GM21528 (cell line): ENCODE results near the gene SRPRB.
A peak's percentile ranks its signal among the peaks of the same experiment; 100 is the strongest.

Experiments
- ATAC-seq: cut with Tn5 transposase; IDR thresholded peaks from one replicate; pipeline ENCODE4 v1.9.1; 2021; ENCODE audit warnings: mild to moderate bottlenecking, moderate library complexity; ENCODE audit not compliant: unreplicated experiment, low FRiP score

The SRPRB gene, protein sequence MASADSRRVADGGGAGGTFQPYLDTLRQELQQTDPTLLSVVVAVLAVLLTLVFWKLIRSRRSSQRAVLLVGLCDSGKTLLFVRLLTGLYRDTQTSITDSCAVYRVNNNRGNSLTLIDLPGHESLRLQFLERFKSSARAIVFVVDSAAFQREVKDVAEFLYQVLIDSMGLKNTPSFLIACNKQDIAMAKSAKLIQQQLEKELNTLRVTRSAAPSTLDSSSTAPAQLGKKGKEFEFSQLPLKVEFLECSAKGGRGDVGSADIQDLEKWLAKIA

DNA sequence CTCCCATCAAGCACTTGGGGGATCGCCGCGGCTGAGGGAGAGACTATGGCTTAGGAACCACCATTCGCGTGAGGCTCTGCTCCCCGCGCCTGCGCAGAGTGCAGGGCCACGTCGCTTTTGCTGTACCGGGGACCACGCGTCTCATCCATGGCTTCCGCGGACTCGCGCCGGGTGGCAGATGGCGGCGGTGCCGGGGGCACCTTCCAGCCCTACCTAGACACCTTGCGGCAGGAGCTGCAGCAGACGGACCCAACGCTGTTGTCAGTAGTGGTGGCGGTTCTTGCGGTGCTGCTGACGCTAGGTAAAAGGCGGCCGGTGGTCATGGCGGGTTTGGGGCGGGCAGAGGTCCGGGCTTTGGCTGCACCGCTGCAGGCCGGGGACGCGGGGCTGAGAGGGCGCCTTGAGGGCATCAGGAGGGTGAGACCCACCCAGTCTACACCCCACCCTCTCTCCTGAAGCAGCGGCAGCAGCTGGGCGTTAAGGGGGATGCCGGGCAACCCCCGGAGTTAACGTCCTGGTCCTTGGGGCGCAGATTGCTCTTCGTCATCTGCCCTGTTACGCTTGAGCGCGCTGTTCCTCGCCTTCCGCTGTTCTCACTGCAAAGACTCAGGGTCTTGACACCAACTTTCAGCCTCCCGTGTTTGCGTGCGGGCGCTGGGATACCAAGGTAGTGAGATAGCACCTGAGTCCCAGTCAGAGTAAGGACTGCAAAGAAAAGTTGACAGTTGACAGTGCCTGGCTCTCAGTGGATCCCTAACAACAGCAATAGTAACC lies at the start of gene SRPRB:
Gene SRPRB (plus strand): TSS at position 114 of the 774 bp plus-strand sequence. CDS start 34 bp downstream, at position 148.
- ATAC-seq, result peak; percentile 98

DNA sequence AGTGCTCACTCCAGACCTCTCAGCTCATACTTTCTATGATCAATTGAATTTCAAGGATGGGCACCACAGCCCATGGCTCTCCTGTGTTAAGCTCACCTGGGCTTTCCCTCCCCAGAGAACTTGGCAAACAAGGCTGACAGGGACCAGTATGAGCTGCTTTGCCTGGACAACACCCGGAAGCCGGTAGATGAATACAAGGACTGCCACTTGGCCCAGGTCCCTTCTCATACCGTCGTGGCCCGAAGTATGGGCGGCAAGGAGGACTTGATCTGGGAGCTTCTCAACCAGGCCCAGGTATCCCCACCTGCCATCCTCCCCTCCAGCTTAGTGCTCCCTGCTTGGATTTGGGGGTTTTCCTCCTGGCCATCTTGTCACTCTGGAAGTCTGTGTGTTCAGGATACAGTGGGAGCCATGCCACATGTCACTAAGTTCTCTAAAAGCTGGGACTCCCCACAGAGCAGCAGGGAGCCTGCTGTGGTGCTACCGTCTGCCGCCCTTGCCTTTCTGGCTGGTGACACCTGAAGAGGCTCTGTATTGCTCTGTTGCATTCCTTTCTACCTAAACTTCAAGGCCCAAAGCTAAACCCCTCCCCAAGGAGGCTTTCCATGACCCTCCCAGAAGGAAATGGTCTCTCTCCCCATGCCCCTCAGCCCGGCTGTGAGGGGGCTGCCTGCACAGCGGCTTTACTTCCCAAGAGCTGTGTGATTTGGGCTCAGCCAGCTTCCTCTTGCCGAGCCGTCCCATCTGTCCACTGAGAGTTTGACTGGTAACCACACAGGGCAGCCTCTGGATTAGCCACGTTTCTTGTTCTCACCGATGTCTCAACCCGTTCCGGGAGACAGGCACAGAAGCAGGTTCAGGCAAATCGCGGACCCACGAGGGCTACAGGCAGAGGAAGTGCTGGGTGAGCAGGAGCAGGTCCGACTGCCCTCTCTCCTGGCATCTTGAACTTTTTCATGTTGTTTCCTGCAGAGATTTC lies 48.6 kb upstream of the SRPRB start:
- no peak for ATAC-seq

DNA sequence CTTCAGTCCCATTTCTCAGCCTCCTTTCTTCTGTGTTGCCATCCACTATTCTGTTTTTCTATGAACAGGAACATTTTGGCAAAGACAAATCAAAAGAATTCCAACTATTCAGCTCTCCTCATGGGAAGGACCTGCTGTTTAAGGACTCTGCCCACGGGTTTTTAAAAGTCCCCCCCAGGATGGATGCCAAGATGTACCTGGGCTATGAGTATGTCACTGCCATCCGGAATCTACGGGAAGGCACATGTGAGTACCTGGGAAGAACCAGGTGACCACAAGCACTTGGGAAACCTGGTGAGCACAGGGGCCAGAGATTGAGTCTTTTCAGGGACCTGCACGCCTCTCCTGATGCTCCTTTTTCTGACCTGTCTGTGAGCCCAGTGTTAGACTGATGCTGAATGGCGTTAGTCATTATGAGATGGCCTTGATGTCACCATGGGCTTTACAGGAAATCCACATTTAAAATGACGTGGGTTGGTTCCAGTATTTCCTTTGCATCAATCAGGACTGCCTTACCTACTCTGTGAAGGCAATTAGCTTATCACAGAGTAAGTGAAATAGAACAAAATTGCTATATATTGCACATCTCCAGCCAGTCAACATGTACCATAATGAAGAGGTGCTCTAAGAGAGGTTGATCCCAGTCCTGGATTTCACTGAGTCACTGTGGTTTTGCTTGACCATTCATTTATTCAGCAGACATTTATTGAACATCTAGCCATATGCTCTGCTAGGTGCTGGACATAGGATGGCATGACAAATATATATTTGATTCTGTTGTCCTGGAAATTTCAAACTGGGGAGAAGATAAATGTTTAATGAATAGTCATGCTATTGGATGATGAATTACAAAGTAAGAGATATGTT lies 47.7 kb upstream of the SRPRB start:
- no peak for ATAC-seq

DNA sequence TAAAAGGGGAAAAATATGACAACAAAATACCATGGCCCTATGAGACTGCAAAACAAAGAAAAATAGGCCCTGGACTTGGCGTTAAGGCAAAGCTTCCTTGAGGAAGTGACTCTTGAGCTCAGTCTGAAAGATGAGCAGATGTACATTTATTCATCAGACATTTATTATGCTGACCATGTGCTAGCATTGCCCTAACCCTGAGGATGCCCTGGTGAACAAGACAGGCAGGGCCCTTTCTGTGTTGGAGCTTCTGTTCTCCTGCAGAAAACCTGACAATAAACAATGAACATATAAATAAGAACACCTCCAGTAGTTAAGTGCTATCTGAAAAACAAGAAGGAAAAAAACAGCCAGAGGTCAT lies 47.1 kb upstream of the SRPRB start:
- no peak for ATAC-seq

DNA sequence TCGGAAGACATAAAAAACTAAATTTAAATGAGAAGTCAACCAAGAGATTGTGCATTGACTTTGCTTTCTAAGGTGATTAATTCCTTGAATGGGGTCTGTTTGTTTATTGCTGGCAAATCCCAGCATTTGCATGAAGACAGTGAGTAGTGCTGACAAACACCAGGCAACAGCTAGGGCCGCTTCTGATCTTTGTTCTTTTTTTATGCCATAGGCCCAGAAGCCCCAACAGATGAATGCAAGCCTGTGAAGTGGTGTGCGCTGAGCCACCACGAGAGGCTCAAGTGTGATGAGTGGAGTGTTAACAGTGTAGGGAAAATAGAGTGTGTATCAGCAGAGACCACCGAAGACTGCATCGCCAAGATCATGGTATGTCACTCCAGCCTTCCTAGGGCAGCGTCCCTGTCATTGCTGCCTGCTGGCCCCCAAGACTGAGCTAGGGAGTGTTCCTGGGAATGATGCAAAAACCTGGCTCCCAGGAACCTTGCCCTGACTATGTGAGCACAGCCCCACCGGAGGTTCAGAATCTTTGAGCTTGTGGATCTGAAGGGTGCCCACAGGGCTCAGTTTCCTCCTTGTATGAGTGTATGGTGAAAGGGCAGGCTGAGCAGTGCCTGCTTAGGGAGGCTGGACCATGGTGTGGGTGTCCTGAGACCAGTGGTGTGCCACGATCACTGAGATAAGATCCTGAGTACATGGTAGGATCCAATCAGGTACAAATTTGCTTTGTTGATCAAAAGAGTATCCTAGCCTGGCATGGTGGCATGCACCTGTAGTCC lies 46.5 kb upstream of the SRPRB start:
- no peak for ATAC-seq

DNA sequence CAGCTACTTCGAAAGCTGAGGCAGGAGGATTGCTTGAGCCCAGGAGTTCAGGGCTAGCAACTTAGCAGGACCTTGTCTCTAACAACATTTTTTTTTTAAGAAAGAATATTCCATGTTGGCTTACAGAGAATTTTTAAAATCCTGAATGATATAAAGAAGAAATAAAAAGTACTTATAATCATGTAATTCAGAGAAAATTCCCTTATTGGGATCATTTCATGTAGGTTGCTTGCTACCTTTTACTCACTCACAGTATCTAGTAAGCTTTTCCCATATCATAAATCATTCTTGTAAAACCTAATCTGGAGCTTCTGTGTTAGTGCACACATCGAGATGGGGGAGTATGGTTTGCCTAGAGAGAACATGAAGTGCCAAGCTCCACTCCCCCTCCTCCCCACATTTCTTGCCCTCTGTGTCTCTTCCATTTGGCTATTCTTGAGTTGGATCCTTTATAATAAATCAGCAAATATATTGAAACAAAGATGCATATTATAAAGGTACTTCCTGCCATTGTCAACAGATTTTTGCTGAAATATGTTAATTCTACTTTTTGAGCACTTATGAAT lies 45.8 kb upstream of the SRPRB start:
- no peak for ATAC-seq

DNA sequence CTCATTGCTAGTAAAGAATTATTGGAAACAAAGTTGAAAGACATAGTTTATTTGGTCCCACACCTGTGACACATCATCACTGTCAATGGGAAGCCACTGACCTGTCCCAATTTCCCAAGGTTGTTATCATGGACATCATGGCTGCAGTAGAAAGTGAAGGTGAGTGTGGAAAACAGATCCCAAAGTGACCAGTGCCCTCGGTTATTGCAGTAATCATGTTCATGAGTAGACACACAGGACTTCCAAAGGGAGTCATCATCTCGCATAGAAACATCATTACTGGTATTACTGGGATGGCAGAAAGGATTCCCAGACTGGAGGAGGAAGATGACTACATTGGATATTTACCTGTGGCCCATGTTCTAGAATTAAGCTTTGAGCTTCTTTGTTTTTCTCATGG lies 44.7 kb upstream of the SRPRB start:
- no peak for ATAC-seq

DNA sequence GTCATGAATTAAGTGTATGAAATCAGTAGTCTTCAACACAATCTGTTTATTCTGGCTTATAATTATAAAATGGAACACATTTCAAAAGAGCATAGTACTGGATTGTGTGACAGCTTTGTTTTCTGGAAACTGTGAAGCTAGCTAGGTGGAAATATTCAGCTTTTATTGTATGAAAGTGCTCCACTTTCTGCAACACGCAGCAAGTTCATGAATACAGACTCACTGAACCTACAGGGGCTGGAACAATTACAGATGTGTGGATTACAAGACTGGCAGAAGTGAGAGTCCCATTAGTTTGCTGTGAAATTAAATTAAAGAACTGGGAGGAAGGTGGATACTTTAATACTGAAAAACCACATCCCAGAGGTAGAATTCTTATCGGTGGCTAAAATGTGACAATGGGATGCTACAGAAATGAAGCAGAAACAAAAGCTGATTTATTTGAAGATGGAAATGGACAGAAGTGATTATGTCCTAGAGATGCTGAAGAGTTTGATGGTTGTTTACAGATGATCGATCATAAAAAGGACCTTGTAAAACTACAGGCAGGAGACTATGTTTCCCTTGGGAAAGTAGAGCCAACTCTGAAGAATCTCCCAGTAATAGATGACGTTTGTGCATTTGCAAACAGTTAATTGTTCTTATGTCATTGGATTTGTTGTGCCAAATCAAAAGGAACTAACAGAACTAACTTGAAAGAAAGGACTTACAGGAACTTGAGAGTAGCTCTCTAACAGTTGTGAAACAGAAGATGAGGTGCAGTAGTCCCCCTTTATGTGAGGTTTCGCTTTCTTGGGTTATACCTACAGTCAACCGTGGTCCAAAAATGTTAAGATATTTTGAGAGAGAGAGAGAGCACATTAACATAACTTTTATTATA lies 43.8 kb upstream of the SRPRB start:
- no peak for ATAC-seq

DNA sequence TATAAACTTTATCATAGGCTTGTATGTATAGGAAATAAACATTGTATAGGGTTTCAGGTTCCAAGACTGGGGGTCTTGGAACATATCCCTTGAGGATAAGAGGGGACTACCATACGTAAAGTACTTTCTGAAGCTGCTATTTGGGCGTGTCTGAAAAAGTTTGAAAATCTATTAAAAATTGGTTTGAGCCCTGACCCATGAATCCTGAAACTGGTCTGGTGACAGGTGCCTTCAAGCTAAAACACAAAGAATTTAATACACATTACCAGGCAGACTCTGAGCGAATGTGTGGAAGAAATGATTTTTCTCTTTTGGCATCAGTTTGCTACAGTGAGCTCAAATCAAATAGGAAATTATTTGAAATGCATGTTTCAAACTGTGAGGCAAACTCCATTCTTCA lies 43.1 kb upstream of the SRPRB start:
- no peak for ATAC-seq

DNA sequence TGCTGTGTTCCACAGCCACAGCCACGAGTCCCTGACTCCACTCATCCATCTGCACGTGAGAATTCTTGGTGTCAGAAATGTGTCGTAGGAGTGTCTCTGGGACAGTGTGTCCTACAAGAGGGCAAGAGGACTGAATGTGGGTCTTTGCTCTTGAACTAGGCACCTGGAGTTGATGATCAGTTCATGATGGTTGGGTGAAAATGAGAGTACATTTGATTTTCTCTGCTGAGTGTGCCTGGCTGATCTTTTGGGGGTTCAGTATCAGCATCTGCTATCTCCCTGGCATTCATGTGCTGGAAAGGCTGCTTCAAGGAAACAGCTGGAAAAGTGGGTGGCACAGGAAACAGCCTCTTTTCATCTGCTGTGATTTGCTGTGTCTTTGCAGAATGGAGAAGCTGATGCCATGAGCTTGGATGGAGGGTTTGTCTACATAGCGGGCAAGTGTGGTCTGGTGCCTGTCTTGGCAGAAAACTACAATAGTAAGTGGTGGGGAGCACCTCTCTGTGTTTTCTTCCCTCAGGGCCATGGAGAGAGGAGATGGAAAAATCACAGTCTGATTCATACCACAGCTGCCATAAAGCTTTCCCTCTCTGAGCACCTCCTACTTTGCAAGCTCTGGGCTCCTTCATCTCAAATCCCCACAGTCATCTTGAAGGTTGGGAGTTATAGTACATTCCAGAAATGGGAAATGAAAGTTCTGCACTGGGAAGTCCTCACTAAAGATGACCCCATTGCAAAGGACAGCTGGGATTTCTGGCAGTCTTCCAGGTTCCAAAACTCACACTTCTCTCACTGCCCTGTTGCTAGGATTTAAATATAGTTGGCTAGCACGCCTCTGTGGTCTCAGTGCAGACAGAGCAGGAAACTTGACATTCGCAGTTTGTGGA lies 41.6 kb upstream of the SRPRB start:
- no peak for ATAC-seq

DNA sequence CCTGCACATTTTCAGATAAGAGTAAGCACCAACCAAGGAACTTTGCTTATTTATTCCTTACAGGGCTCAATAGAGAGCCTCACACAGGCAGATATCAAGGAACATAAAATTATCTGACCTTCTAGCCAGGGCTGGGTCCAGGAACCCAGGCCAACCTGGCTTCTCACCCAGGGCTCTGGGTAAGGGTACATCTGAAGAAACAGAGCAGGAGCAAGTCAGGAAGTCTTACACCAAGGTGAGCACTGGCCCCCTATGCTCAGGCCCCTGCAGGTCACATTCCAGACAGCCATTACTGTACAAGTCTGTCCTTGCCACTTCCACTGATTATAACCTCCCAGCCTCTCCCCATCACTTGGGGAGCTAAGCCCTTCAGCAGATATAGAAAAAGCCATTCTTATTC lies 40.4 kb upstream of the SRPRB start:
- ATAC-seq, result no peak

DNA sequence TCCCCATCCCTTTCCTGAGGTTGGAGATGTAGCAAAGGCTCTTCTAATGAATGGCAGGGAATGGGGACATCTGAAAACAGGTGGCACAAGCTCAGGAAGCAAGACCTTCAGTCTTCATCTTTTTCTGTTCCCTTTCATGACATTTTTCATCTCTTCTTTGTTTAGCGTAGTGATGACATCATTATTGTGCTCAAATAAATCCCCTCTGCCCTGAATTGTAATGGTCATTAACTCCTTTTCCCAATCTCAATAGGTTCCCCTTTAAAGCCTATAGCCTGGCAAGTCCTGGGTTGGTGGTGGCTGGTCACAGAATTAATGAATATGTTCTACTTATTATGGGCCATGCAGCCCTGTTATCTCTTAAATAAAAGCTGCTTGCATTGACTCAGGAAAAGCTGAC lies 38.0 kb upstream of the SRPRB start:
- ATAC-seq, result no peak

DNA sequence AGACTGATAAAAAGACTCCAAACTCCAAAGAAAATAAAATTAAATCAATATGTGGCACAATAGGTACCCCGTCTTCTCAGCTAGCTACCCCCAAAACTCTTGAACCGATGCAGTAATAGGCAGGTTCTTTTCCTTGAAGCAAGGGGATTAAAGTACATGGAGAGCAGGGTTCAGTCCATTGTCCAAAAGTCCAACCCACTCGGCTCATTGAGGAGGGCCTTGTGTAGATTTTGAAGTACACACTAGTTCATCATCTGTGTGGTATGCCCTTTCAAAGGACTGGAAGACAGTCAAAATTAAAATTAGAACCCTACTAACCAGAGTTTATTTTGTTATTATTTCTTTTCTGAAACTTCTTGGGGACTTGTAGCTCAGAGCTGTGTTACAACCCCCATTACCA lies 36.1 kb upstream of the SRPRB start:
- ATAC-seq, result no peak

DNA sequence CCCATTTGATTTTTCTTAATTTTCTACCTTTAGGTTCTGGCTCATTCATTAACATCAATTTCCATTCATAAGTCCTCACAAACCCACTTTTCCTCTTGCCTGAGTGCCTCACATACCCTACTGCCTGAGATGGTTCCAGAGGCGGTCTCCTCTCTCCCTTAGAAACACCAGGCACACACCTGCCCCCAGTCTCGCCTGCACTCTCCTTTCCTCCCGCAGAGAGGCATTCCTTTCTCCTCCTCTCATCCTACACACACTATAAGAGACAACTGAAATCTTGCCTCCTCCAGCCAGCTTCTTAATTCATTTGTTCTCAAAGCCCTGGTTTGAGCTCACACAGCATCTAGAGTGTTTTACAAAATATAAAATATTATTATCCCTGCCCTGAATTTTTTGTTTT lies 31.9 kb upstream of the SRPRB start:
- ATAC-seq, result no peak

DNA sequence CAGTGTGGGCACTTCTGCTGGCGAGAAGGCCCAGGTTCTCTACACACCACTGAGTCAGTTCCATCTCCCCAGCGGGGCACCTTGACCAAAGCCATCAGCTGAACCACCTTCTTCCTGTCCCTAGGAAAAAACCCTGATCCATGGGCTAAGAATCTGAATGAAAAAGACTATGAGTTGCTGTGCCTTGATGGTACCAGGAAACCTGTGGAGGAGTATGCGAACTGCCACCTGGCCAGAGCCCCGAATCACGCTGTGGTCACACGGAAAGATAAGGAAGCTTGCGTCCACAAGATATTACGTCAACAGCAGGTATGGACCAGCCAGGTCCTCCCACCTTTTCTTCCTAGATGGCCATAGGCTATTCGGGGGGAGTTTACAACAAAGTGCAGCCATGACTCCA lies 30.3 kb upstream of the SRPRB start:
- ATAC-seq, result no peak

DNA sequence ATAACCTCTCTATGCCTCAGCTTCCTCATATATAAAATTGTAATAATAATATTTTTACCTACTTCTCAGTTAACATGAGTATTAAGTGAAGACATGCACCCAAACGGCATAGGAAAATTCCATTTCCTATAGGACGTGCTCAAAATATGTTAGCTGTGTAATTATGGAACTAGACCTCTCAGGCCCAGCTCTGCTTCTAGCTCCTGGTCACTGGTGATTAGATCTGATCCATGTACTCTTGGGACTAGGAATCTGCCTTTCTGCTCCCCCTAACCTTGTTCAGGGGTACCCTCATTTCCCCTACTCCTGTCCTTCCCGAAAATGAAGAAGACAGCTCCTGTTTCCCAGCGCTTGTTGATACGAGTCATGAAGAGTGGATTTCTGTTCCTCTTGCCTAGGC lies 29.8 kb upstream of the SRPRB start:
- ATAC-seq, result no peak

DNA sequence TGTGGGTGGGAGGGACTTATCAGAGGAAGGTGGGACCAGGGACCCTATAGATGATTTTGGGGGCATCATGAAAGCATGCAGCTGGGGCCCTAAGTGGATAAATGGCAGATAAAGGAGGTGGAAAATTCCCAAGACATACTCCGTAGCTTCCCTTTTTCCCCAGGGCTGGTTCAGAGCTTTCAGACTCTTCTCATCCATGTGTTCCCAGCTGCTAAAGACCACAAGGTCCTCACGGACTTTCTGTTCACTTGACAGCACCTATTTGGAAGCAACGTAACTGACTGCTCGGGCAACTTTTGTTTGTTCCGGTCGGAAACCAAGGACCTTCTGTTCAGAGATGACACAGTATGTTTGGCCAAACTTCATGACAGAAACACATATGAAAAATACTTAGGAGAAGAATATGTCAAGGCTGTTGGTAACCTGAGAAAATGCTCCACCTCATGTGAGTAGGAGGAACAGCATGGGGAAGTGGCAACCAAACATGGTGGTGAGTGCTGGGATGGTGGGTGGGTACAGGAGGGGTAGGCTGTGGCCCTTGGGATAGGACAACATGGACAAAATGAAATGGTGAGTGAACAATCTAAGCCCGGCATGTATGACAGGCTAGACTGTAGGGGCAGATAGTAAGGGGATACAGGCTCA lies 28.7 kb upstream of the SRPRB start:
- no peak for ATAC-seq
